ENCODE results near the gene TESK1.
A peak's percentile ranks its signal among the peaks of the same experiment; 100 is the strongest.
"Not testable (repeated sequence)": the region's sequence is repeated elsewhere in the genome, so short reads cannot be mapped to it uniquely, and the experiment has no call there.

TESK1 gene

DNA sequence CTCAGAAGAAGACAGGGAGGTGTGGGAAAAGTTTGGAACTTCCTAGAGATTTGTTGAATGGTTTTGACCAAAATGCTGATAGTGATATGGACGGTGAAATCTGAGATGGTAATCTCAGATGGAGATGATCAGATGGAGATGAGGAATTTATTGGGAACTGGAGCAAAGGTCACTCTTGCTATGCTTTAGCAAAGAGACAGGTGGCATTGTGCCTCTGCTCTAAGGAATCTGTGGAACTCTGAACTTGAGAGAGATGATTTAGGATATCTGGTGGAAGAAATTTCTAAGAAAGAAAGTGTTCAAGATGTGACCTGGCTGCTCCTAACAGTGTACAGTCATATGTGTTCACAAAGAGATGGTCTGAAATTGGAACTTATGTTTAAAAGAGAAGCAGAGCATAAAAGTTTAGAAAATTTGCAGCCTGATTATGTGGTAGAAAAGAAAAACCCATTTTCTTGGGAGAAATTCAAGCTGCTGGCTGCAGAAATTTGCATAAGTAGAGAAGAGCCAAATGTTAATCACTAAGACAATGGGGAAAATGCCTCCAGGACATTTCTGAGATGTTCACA, 25.3 kb upstream of the TESK1 start:
- TF ChIP-seq, protein P1, sequence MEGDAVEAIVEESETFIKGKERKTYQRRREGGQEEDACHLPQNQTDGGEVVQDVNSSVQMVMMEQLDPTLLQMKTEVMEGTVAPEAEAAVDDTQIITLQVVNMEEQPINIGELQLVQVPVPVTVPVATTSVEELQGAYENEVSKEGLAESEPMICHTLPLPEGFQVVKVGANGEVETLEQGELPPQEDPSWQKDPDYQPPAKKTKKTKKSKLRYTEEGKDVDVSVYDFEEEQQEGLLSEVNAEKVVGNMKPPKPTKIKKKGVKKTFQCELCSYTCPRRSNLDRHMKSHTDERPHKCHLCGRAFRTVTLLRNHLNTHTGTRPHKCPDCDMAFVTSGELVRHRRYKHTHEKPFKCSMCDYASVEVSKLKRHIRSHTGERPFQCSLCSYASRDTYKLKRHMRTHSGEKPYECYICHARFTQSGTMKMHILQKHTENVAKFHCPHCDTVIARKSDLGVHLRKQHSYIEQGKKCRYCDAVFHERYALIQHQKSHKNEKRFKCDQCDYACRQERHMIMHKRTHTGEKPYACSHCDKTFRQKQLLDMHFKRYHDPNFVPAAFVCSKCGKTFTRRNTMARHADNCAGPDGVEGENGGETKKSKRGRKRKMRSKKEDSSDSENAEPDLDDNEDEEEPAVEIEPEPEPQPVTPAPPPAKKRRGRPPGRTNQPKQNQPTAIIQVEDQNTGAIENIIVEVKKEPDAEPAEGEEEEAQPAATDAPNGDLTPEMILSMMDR (IDR thresholded peaks at IDR 0.05), result peak; percentile 38
- not testable (repeated sequence) for H3K27ac ChIP-seq

DNA sequence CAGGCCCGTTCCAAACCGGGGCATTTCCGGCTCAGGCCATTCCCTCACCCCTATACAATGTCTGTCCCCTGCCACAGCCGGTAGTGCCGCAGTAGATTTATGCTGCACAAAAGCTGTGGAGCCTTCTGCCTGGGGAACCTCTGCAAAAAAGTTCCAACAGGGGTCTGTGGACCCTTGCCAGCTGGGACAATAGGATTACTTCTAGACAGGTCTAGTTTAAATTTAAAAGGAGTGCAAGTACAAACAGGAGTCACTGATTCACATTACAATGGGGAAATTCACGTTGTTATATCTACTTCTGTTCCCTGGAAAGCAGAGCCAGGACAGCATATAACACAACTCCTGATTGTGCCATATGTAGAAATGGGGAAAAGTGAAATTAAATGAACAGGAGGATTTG, 21.5 kb upstream of the TESK1 start:
- not testable (repeated sequence) for H3K27ac ChIP-seq

DNA sequence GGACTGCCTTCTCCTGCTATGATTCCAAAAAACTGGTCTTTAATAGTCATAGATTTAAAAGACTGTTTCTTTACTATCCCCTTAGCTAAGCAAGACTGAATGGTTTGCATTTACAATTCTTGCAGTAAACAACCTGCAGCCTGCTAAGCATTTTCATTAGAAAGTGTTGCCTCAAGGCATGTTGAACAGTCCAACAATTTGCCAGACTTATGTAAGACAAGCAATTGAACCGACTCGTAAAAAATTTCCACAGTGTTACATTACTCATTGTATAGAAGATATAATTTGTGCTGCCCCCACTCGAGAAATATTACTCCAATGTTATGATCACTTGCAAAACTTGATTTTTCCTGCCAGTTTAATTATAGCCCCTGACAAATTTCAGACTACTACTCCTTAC, 20.4 kb upstream of the TESK1 start:
- H3K27ac ChIP-seq, result 0 out of 2 replicates have a peak overlapping the region, but pooled peaks have one; percentile 23

DNA sequence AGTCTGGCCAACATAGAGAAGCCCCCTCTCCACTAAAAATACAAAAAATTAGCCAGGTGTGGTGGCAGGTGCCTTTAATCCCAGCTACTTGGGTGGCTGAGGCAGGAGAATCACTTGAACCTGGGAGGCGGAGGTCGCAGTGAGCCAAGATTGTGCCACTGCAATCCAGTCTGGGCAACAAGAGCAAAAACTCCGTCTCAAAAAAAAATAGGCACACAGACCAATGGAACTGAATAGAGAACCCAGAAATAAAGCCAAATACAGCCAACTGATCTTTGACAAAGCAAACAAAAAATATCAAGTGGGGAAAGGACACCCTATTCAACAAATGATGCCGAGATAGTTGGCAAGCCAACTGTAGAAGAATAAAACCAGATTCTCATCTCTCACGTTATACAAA, 16.6 kb upstream of the TESK1 start:
- not testable (repeated sequence) for H3K27ac ChIP-seq

DNA sequence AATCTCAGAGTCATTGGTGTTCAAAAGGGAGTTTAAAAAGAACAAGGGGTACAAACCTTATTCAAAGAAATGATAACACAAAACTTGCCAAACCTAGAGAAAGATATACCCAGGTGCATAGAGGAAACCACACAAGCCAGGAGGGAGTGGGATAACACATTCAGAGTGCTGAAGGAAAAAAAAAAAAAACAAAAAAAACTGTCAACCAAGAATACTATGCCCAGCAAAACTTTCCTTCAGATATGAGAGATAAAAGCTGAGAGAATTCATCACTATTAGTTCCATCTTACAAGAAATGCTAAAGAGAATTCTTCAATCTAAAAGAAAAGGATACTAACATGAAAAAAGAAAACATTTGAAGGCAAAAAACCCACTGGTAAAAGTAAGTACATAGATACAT, 11.5 kb upstream of the TESK1 start:
- no peak for TF ChIP-seq ZFX (IDR thresholded peaks at IDR 0.05; ENCODE audit: borderline replicate concordance)
- TF ChIP-seq, protein P1 (IDR thresholded peaks at IDR 0.05), result no peak
- no peak overlapping the region for H3K27ac ChIP-seq

DNA sequence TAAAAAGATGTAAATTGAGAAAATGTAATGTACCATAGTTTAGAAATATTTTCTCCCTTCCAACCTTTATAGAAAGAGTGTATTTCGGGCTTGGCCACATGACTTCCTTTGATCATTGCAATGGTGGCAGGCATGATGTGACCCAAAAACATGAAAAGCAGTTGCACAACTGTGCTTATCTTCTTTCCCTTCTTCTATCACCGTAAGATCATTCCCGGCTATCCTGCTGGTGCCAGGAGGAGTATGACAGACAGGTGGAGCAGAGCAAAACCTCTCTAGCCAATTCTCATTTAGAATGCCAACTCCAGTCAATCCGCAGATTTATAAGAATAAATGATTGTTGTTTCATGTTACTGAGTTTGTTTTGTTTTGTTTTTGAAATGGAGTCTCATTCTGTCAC, 10.6 kb upstream of the TESK1 start:
- no peak for TF ChIP-seq ZFX (IDR thresholded peaks at IDR 0.05; ENCODE audit: borderline replicate concordance)
- TF ChIP-seq, protein P1 (IDR thresholded peaks at IDR 0.05), result no peak
- H3K27ac ChIP-seq, result no peak overlapping the region

DNA sequence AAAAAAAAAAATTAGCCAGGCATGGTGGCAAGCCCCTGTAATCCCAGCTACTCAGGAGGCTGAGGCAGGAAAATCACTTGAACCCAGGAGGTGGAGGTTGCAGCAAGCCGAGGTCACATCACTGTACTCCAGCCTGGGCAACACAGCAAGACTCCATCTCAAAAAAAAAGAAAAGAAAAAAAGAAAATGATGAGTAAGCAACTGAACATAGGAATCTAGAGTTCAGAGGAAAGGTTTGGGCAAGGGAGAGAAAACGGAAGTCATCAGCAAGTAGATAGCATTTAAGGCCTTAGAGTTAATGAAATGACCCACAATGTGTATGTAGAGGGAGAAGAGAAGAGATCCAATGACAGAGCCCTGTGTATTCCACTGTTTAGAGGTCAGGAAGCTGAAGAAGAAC, 8.2 kb upstream of the TESK1 start:
- H3K27ac ChIP-seq, result not testable (repeated sequence)

DNA sequence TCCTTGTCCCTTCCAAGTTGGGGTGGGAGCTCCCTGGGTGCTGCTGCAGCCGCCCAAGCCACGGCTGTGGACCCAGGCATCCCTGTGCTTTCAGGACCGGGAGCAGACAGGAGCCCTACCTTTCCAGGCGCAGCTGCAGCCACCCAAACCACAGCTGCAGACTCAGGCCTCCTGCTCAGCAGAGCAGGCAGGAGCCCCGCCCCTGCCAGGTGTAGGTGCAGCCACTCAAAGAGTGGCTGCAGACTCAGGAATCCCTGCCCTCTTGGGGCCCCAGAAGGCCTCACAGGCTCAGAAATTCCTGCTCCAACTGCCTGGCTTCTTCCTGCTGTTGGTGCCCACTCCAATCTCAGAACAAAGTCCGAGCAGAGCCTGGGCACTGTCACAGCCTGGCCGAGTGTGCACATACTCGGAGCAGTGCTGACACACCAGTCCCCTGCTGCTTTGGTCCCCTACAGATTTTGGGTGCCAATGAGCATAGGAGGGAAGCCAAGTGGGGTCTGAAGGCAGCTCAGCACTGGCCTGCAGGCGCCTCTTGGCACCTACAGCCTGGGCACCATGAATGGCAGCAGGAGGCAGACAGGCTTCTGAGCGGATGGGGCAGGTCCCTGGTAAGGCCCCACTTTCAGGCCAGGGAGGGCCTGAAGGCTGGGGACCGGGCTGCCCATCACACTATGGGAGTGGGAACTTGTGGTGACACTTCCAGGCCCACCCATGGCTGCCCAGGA, 6.0 kb upstream of the TESK1 start:
- no peak for TF ChIP-seq ZFX (IDR thresholded peaks at IDR 0.05; ENCODE audit: borderline replicate concordance)
- TF ChIP-seq, protein P1 (IDR thresholded peaks at IDR 0.05), result no peak

DNA sequence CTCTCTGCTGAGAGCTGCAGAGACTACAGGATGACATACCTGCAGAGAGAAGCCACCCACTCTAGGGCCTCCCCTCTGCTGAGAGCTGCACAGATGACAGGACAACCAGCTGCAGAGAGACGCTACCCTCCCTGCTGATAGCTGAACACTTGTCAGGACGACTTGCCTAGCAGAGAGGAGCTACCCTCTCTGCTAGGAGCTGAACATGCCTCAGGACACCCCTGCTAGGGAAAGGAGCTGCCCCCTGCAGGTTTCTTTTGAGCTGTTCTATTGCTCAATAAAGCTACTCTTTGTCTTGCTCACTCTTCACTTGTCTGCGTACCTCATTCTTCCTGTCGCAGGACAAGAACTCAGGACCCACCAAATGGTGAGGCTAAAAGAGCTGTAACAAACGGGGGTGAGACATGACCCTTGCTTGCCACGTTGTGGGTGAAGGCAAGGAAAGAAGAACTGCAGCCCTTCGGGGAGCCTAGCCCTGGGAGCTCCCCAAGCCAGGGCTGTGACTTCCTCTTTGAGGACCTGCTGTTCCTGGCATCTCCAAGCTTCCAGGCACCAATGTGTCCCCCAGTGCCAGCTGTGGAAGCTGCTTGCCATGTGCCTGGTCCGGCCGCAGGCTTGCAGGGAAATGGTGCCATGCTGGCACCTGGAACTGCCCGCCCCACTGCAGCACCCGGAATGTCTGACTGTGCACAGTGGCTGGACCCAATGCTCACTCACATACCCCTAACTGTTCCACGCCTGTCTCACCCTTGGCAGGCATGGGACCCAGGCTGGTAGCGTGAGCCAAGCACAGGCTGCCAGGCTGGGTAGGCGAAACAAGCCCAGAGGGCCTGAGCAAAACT, 5.1 kb upstream of the TESK1 start:
- TF ChIP-seq ZFX (IDR thresholded peaks at IDR 0.05; ENCODE audit: borderline replicate concordance), result no peak
- TF ChIP-seq, protein P1 (IDR thresholded peaks at IDR 0.05), result no peak
- no peak overlapping the region for H3K27ac ChIP-seq

More for the DNA sequence above, 6.0 kb upstream of the TESK1 start:
- no peak overlapping the region for H3K27ac ChIP-seq

All from 22Rv1 (cell line).